Activated CD8-positive, alpha-beta memory T cell treated with anti-CD3 and anti-CD28 coated beads for 4 hours (primary cell): ENCODE results near the gene RPL39L.
"Not testable (repeated sequence)": the region's sequence is repeated elsewhere in the genome, so short reads cannot be mapped to it uniquely, and the experiment has no call there.

Experiments used
- DNase-seq, 2 donors: peaks; one replicate each; pipeline ENCODE4 v3.0.0-alpha.2; 2020; ENCODE audit warnings: low read depth in 2 of 2

Gene RPL39L

DNA sequence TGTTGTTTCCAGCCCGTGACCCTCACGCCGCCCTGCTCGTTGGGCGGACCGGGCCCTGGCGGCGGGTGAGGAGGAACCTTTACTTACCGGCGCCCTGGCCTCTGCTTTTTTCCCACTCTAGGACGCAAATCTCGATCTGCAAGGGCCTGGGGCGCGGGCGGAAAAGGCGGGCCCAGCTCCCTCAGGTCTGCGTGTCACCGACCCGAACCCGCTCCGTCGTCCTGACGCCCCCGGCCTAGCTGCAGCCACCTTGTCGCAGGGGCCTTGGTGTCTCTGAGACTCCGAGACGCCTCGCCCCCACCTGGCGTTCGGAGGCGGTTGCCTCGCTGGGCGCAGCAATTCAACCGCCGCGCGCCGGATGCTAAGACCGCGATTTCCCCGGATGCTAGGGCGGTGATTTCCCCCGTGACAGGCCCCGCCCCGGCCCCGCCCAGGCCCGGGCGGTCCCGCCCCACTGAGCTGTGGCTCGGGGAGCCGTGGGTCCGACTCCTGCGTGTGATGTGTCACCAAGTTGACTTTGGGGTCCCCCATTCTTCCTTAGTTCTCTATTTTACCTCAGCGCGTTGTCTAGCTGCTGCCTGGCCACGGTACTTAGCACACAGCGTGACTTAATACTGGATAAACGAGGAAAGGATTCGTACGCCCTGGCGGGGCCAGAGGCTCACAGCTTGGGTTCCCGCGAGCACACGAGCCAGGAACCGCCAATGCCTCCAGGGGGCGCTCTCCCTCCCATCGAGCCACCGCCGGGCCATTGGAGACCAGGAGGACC lies at the start of gene RPL39L:
Gene RPL39L (minus strand): TSS at position 371 of the 769 bp plus-strand sequence. CDS start 18,196 bp downstream, outside the sequence.
- DNase-seq: peak; percentile 85 to 88

DNA sequence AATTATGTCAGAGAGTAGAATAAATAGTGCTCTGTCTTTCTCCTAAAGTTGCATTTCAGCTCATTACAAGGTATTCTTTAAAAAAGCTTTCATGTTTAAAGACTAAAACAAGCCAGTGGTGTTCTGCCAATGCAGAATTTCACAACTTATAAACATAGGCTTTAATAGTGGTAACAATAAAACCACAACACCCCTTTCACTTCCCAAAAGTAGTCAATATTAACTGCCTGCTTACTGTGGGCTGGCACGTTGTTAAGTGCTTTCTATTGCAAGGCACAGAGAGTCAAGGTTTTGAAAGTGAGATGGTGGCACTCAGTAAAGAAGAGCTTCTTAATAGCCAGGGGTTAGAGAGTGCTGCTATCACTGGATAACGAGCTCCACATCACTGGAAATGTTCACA lies 49.6 kb upstream of the RPL39L start:
- DNase-seq: no peak

DNA sequence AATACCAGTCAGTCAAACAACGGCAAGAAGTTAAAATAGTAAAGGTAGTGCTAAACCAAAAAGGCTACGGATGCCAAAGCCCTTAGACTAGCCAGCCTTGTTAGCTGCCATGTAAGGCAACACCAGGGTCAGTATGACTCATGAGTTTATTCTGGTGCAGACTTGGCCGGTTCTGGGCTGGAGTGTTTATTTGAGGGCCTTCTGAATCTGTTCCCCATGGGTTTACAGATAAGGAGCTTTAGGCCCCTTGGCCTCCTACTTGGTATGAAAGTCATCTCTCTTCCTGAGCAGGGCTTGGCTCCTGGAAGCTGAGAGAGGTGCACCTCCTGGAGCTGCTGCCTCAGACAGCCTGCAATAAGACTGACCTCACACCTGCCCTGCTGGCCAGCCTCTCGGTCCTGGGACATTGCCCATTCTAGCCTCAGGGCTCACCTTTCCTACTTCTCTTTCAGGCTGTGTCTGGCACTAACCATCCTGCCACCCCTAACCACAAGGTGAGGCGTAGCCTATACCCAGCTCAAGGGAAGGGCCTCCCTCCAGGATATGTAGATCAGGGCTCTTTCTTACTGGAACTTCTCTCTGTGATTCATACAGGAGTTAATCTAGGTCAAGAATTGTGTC lies 47.6 kb upstream of the RPL39L start:
- no peak for DNase-seq

DNA sequence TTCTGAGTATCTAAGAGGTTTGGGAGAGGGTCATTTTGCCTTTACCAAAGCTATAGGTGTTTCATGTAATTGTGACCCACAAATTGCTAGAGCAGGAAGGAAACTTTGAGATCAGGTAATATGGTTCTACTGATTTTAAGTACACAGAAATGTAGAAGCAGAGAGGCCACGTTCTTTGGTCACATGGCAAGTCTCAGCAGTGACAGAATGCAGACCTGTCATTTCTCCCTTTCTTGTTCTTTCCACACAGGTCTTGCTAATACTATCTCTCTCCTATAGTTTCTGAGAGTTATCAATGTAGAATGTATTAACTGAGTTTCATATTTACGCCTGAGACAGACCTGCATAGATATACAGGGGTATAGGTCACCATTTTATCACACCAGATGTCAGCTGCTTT lies 47.1 kb upstream of the RPL39L start:
- no peak for DNase-seq

DNA sequence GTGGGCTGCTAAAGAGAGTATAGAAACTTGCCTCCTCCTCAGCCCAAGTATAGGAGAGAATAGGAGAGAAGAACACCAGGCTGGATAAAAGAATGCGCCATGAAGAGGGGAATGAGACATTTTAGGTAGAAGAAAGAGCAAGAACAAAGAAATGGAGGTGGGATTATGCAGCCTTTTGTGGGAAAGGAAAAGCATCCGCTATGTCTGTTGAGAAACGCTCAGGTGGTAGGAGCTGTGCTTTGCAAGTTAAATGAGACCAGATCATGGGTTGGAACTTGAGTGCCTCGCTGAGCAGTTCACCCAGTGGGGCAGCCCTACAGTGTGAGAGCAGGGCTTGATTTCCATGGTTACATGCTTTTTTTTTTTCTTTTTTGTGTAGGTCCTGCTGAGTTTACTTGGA lies 46.5 kb upstream of the RPL39L start:
- DNase-seq: no peak

DNA sequence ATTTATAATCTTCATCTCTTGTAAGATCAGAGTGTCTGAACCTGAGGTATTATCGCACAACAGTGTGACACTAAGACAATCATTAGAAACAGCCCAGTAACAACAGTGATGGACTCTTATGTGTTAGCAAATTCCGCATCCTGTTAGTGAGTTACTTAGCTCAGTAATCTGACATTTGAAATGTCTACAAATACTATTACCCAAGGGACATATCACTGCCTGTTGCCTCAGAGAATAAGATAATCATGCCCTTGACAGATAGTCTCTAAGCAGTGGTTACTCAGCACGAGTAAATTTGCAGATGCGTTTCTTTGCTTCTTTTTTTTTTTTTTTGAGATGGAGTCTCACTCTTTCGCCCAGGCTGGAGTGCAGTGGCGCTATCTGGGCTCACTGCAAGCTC lies 44.6 kb upstream of the RPL39L start:
- no peak for DNase-seq

DNA sequence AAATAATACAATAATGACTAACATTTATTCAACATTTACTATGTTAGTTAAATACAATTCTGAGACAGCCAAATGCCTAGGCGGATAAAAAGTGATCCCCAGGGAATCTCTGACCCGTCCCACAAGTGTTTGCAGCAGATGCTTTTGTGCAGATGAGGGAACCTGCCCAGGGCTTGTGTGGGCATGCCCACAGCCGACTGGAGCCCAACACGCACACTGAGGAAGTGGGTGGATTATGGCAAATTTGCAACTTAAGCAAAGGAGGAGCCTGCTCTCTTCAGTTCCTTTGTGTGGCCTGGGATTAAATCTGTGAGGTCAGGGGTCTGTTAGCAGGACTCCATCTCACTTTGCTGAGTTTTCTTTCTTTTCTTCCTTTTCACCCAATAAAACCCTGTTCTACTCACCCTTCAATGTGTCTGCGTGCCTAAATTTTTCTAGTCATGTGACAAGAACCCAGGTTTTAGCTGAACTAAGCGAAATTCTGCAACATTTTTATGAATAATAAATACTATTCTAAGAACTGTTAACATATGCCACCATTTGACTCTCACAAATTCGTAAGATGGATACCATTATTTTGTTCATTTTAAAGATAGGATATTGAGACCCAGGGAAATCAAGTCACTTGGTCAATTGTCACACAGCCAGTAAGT lies 44.0 kb upstream of the RPL39L start:
- DNase-seq: no peak

GRCh38 chr3:187181454-187182170 lies 42.3 kb upstream of the RPL39L start:
- no peak for DNase-seq

DNA sequence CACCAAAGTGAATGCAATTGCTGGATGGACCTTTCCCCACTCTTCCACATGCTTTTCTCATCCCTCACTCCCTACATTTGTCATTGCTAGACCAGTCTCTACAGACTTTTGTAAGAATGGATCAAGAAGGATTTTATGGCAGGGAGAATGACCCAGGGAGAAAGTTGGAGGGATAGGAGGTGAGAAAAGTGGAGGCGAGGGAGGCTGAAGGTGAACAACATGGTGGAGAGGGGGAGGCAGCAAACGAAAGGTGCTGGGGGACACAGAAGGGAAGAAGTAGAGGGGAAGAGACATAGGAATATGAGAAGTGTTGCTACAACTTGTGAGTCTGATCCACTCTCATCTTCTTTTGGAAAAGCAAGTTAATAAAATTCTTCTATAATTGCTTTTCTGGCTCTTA lies 33.6 kb upstream of the RPL39L start:
- DNase-seq: no peak

DNA sequence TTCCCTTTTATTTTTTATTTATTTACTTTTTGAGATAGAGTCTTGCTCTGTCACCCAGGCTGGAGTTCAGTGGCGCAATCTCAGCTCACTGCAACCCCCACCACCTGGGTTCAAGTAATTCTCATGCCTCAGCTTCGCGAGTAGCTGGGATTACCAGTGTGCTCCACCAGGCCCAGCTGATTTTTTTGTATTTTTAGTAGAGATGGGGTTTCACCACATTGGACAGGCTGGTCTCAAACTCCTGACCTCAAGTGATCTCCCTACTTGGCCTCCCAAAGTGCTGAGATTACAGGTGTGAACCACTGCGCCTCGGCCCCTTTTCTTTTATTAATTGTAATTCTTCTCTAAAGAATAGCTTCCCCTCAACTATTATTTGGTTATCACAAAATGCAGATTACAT lies 31.6 kb upstream of the RPL39L start:
- DNase-seq: not testable (repeated sequence)

DNA sequence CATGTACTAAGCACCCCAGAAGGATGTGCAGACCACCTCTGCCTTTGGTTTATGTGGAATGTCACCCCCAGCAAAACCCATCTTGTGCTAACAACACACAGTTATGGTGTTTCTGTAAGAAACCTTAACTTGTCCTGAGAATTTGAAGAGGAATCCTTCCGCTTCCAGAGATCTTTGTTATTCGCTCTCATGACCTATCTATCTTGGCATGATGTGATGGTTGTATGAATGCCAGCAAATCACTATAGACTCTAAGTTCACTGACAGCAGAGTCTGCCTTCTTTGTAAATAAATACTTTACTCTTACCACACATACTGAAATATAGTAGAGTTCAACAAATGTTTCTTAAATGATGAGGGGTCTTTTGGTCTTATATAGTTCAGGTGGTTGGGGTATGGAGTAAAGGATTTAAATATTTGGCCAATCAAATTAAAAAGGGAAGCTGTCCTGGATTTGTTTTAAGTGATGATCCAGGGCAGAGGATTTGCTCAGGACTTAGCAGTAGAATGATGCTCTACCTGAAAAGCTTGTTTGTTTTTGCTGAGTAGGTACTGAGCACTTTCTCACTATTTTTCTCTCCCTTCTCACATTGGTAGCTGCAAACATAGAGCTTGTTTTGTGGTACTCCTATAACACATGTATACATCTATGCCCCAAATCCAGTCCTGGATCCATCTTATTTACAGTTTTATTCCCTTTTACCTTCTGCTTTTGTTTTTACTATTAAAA lies 30.1 kb upstream of the RPL39L start:
- DNase-seq: no peak

DNA sequence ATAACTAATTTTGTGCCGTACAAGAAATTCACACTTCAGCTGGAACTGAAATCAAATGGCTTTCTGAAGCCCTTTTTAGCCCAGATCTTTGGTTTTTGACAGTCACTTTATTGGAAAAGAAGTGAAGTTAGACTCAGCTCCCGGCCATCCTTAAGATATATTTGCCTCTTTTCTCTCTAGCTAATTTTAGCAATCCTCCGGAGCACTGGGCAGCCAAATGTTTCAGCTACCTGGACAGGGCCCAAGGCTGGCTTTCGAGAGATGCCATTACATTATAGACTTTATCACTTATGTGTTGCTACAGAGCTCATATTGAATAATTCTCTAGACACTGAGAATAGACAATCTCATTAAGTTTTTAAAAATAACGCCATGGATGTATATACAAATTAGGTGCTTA lies 28.5 kb upstream of the RPL39L start:
- DNase-seq: no peak

- no peak for DNase-seq
Measured at GRCh38 chr3:187166750-187167149, 27.5 kb upstream of the RPL39L start.

DNA sequence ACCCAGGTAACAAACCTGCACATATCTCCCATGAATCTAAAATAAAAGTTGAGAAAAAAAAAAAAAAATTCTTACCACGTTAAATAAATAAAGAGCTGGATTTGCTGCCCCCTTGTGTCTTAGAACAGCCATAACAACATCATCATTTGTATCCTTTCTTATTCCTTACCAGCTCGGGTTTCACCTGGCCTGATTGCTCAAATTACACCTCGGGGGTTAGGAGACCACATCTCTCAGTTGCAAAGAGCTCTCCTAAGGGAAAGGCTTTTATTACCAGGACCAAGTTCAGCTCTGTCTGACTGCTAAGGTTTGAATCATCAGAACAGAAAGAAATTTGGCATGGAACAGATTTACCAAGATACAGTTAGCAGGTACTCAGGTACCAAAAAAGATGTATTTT lies 25.8 kb upstream of the RPL39L start:
- DNase-seq: peak; percentile 1 to 6

- DNase-seq: no peak
Measured at GRCh38 chr3:187162265-187162953, 23.1 kb upstream of the RPL39L start.

GRCh38 chr3:187161556-187161955 lies 22.3 kb upstream of the RPL39L start:
- no peak for DNase-seq

GRCh38 chr3:187150599-187150998 lies 11.3 kb upstream of the RPL39L start:
- DNase-seq: peak; percentile 33 to 39

DNA sequence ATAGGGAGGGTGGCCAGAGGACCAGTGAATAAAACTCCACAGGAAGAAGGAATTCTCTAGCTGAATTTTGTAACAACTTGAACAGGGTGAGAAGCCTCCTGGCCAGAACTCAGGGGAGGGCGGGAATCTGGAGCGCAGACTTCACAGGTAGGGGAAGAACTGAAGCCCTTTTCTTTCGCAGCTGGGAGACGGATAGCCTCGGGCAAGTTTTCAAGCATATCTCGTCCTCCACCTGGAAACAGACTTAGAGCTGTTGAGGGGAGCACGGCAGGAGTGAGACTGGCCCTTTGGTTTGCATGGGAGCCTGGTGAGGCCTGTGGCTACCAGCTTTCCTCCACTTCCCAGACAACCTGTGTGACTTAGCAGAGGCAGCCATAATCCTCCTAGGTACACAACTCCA lies 10.9 kb upstream of the RPL39L start:
- DNase-seq: no peak

DNA sequence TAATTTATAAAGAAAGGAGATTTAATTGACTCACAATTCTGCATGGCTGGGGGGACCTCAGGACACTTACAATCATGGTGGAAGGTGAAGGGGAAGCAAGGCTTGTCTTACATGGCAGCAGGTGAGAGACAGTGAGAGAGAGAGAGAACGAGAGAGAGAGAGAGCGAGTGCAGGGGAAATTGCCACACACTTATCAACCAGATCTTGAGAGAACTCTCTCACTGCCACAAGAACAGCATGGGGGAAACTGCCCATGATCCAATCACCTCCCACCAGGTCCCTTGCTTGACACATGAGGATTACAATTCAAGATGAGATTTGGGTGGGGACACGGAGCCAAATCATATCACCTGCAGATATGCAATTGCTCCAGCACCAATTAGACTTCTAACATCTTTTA lies 7.1 kb upstream of the RPL39L start:
- DNase-seq: no peak

DNA sequence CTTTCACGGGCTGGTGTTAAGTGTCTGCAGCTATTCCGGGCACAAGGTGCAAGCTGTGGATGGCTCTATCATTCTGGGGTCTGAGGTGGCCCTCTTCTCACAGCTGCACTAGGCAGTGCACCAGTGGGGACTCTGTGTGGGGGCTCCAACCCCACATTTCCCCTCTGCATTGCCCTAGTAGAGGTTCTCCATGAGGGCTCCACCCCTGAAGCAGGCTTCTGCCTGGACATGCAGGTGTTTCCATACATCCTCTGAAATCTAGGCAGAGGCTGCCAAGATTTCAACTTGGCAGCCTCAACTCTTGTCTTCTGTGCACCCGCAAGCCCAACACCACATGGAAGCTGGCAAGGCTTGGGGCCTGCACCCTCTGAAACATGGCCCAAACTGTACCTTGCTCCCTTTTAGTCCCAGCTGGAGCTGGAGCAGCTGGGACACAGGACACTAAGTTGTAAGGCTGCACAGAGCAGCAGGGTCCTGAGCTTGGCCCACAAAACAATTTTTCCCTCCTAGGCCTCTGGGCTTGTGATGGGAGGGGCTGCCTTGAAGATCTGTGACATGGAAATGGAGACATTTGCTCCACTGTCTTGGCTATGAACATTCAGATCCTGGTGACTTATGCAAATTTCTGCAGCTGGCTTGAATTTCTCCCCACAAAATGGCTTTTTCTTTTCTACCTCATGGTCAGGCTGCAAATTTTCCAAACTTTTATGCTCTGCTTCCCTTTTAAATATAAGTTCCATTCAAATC lies 6.0 kb upstream of the RPL39L start:
- no peak for DNase-seq
